Hepatic stellate cell (primary cell): ENCODE measurements around the gene TXLNA.

Experiments used
- DNase-seq: peaks from one replicate; pipeline ENCODE4 v3.0.0; 2011; ENCODE audit warnings: low spot score

Gene TXLNA

GRCh38 chr1:32184650-32185049 lies 5.2 kb downstream of the TXLNA start:
- DNase-seq: no peak

GRCh38 chr1:32186077-32186476 lies 6.6 kb downstream of the TXLNA start:
- DNase-seq: no peak

GRCh38 chr1:32186491-32186890 lies 7.0 kb downstream of the TXLNA start:
- DNase-seq: no peak

- DNase-seq: no peak
Observed at GRCh38 chr1:32187850-32188249, 8.4 kb downstream of the TXLNA start.

GRCh38 chr1:32192220-32192948 lies 12.9 kb downstream of the TXLNA start:
- no peak for DNase-seq

- DNase-seq: no peak
Observed at GRCh38 chr1:32194984-32195383, 15.5 kb downstream of the TXLNA start.

- DNase-seq: no peak
Observed at GRCh38 chr1:32195531-32195930, 16.1 kb downstream of the TXLNA start.

GRCh38 chr1:32195972-32196823 lies 16.7 kb downstream of the TXLNA start:
- no peak for DNase-seq

- no peak for DNase-seq
Observed at GRCh38 chr1:32197074-32197473, 17.6 kb downstream of the TXLNA start.

GRCh38 chr1:32197837-32198236 lies 18.4 kb downstream of the TXLNA start:
- no peak for DNase-seq

GRCh38 chr1:32198237-32199042 lies 19.0 kb downstream of the TXLNA start:
- DNase-seq: no peak

GRCh38 chr1:32199043-32199716 lies 19.7 kb downstream of the TXLNA start:
- no peak for DNase-seq

- no peak for DNase-seq
Observed at GRCh38 chr1:32199717-32200072, 20.2 kb downstream of the TXLNA start.

- peak; percentile 82 for DNase-seq
Observed at GRCh38 chr1:32200226-32201010, 20.9 kb downstream of the TXLNA start, which contains the start of gene CCDC28B. Gene CCDC28B (plus strand): TSS chr1:32200595. CDS start chr1:32201936, 1,341 bp downstream.

GRCh38 chr1:32201011-32201855 lies 21.8 kb downstream of the TXLNA start:
- peak; percentile 78 for DNase-seq

GRCh38 chr1:32204943-32205361 lies 25.5 kb downstream of the TXLNA start:
- no peak for DNase-seq

GRCh38 chr1:32205401-32206370 lies 26.2 kb downstream of the TXLNA start, which contains the start of gene IQCC:
Gene IQCC (plus strand): TSS chr1:32205671. CDS start chr1:32205682, 11 bp downstream.
- DNase-seq: peak; percentile 95

- no peak for DNase-seq
Observed at GRCh38 chr1:32208469-32208868, 29.0 kb downstream of the TXLNA start.

GRCh38 chr1:32208891-32209328 lies 29.4 kb downstream of the TXLNA start, which contains the start of gene DCDC2B:
Gene DCDC2B (plus strand): TSS chr1:32209089. CDS start chr1:32209094, 5 bp downstream.
- DNase-seq: no peak
